Measurements from ENCODE around the gene SPACA4.
"Not testable (repeated sequence)": the region's sequence is repeated elsewhere in the genome, so short reads cannot be mapped to it uniquely, and the experiment has no call there.

DNA sequence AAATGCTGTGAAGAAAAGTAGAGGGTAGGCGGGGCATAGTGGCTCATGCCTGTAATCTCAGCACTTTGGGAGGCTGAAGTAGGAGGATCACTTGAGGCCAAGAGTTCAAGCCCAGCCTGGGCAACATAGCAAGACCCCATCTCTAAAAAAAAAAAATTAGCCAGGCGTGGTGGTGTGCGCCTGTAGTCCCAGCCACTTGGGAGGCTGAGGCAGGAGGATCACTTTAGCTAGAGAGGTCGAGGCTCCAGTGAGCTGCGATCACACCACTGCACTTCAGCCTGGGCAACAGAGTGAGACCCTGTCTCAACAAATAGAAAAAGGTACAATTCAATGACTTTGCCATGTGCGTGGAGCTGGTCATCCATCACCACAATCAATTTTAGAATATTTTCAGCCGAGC, 28.6 kb upstream of the SPACA4 start:
- TF ChIP-seq, protein P1, sequence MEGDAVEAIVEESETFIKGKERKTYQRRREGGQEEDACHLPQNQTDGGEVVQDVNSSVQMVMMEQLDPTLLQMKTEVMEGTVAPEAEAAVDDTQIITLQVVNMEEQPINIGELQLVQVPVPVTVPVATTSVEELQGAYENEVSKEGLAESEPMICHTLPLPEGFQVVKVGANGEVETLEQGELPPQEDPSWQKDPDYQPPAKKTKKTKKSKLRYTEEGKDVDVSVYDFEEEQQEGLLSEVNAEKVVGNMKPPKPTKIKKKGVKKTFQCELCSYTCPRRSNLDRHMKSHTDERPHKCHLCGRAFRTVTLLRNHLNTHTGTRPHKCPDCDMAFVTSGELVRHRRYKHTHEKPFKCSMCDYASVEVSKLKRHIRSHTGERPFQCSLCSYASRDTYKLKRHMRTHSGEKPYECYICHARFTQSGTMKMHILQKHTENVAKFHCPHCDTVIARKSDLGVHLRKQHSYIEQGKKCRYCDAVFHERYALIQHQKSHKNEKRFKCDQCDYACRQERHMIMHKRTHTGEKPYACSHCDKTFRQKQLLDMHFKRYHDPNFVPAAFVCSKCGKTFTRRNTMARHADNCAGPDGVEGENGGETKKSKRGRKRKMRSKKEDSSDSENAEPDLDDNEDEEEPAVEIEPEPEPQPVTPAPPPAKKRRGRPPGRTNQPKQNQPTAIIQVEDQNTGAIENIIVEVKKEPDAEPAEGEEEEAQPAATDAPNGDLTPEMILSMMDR (IDR thresholded peaks at IDR 0.05): not testable (repeated sequence)
- TF ChIP-seq POLR2AphosphoS5, POLR2A (IDR thresholded peaks at IDR 0.05): not testable (repeated sequence)
